ENCODE measurements around the gene ARID1B. TPM values are rescaled to one million over a fixed set of nuclear protein-coding genes. Genes with fewer than 3 reads are reported as not detected.

ARID1B gene
- total RNA-seq, 2 donors from 2014 or later, result 62.9 to 71.6 TPM

- Mint-ChIP-seq H3K4me3 (no peak overlapping the region), H3K9me3 (no peaks in the 10 kb centered on the region), H3K4me1 (ENCODE audit: low read depth) (peaks cover 80% of the 10 kb centered on the region), H3K36me3 (ENCODE audit: insufficient read depth in 2 of 2) (peaks cover 0 to 2% of the 10 kb centered on the region in 2 donors), H3K27me3 (ENCODE audit: low read depth) (no peaks in the 10 kb centered on the region), H3K27ac (no peak overlapping the region)
- ATAC-seq (replicated peaks in 1 of 2), result peak; percentile 97 to 99
- DNase-seq, result peak; percentile 32 to 46
Measured at GRCh38 chr6:156828280-156828703, 51.1 kb downstream of the ARID1B start.

- Mint-ChIP-seq H3K4me1 (ENCODE audit: low read depth) (peaks cover 66% of the 10 kb centered on the region), H3K36me3 (ENCODE audit: insufficient read depth in 2 of 2) (peaks cover 2% of the 10 kb centered on the region in 2 donors), H3K27me3 (ENCODE audit: low read depth) (no peaks in the 10 kb centered on the region), H3K4me3 (no peak overlapping the region), H3K9me3 (no peaks in the 10 kb centered on the region), H3K27ac (no peak overlapping the region)
- ATAC-seq (replicated peaks in 1 of 2), result no peak
- no peak for DNase-seq
Measured at GRCh38 chr6:156830126-156830525, 52.9 kb downstream of the ARID1B start.

GRCh38 chr6:156832231-156832647 is 55.1 kb downstream of the ARID1B start:
- peaks cover 49% of the 10 kb centered on the region for H3K4me1 Mint-ChIP-seq (ENCODE audit: low read depth)
- DNase-seq, result no peak
- no peaks in the 10 kb centered on the region for H3K9me3 Mint-ChIP-seq
- H3K36me3 Mint-ChIP-seq (ENCODE audit: insufficient read depth in 2 of 2), result peaks cover 4 to 6% of the 10 kb centered on the region in 2 donors
- no peak for ATAC-seq (replicated peaks in 1 of 2)
- no peak overlapping the region for H3K4me3 Mint-ChIP-seq
- H3K27me3 Mint-ChIP-seq (ENCODE audit: low read depth), result no peaks in the 10 kb centered on the region
- H3K27ac Mint-ChIP-seq, result no peak overlapping the region

DNA sequence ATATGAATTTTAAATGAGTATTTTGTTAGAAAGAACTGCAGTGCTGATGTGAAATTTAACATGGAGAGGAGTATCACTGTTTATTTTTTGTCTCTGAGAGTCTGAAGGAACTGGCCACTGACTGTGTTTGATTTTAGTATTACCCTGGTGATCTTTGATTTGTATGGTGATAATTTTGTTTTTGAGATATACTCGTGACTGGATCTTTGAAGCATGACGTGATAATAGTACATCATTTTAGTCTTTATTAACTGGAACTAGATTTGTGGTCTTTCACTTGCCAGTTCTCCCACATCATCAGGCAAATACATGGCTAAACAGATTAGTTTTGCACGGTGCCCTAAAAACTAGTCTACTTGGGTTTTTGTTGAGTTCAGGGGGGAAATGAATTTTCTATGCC is 55.5 kb downstream of the ARID1B start:
- H3K9me3 Mint-ChIP-seq, result no peaks in the 10 kb centered on the region
- ATAC-seq (replicated peaks in 1 of 2) (no peak), DNase-seq (no peak)
- H3K27ac Mint-ChIP-seq, result peak overlapping the region; percentile 3
- H3K4me3 Mint-ChIP-seq, result no peak overlapping the region
- H3K4me1 Mint-ChIP-seq (ENCODE audit: low read depth), result peaks cover 45% of the 10 kb centered on the region
- peaks cover 4 to 6% of the 10 kb centered on the region in 2 donors for H3K36me3 Mint-ChIP-seq (ENCODE audit: insufficient read depth in 2 of 2)
- no peaks in the 10 kb centered on the region for H3K27me3 Mint-ChIP-seq (ENCODE audit: low read depth)

GRCh38 chr6:156833755-156834154 is 56.6 kb downstream of the ARID1B start:
- H3K27me3 Mint-ChIP-seq (ENCODE audit: low read depth), result no peaks in the 10 kb centered on the region
- DNase-seq, result no peak
- H3K27ac Mint-ChIP-seq, result peak overlapping the region; percentile 63
- H3K4me1 Mint-ChIP-seq (ENCODE audit: low read depth), result peaks cover 34% of the 10 kb centered on the region
- H3K36me3 Mint-ChIP-seq (ENCODE audit: insufficient read depth in 2 of 2), result peaks cover 4 to 6% of the 10 kb centered on the region in 2 donors
- no peak overlapping the region for H3K4me3 Mint-ChIP-seq
- ATAC-seq (replicated peaks in 1 of 2), result no peak
- H3K9me3 Mint-ChIP-seq, result no peaks in the 10 kb centered on the region

- Mint-ChIP-seq H3K4me1 (ENCODE audit: low read depth) (peaks cover 38% of the 10 kb centered on the region), H3K4me3 (no peak overlapping the region), H3K27ac (no peak overlapping the region), H3K36me3 (ENCODE audit: insufficient read depth in 2 of 2) (peaks cover 2 to 3% of the 10 kb centered on the region in 2 donors), H3K27me3 (ENCODE audit: low read depth) (no peaks in the 10 kb centered on the region), H3K9me3 (no peaks in the 10 kb centered on the region)
- ATAC-seq (replicated peaks in 1 of 2) (no peak), DNase-seq (no peak)
Measured at GRCh38 chr6:156839129-156839528, 62.0 kb downstream of the ARID1B start.

GRCh38 chr6:156839591-156840001 is 62.4 kb downstream of the ARID1B start:
- no peak overlapping the region for H3K27ac Mint-ChIP-seq
- no peaks in the 10 kb centered on the region for H3K9me3 Mint-ChIP-seq
- H3K4me1 Mint-ChIP-seq (ENCODE audit: low read depth), result peaks cover 43% of the 10 kb centered on the region
- H3K27me3 Mint-ChIP-seq (ENCODE audit: low read depth), result no peaks in the 10 kb centered on the region
- DNase-seq, result no peak
- H3K4me3 Mint-ChIP-seq, result no peak overlapping the region
- peaks cover 2 to 3% of the 10 kb centered on the region in 2 donors for H3K36me3 Mint-ChIP-seq (ENCODE audit: insufficient read depth in 2 of 2)
- ATAC-seq (replicated peaks in 1 of 2), result no peak

GRCh38 chr6:156840136-156840535 is 63.0 kb downstream of the ARID1B start:
- Mint-ChIP-seq H3K9me3 (no peaks in the 10 kb centered on the region), H3K4me3 (no peak overlapping the region), H3K27ac (peak overlapping the region; percentile 32), H3K4me1 (ENCODE audit: low read depth) (peaks cover 48% of the 10 kb centered on the region), H3K36me3 (ENCODE audit: insufficient read depth in 2 of 2) (peaks cover 2 to 3% of the 10 kb centered on the region in 2 donors), H3K27me3 (ENCODE audit: low read depth) (no peaks in the 10 kb centered on the region)
- DNase-seq (no peak), ATAC-seq (replicated peaks in 1 of 2) (no peak)

GRCh38 chr6:156840606-156841005 is 63.4 kb downstream of the ARID1B start:
- ATAC-seq (replicated peaks in 1 of 2) (peak; percentile 32 to 76), DNase-seq (no peak)
- peaks cover 53% of the 10 kb centered on the region for H3K4me1 Mint-ChIP-seq (ENCODE audit: low read depth)
- no peaks in the 10 kb centered on the region for H3K27me3 Mint-ChIP-seq (ENCODE audit: low read depth)
- peak overlapping the region; percentile 1 for H3K27ac Mint-ChIP-seq
- peaks cover 2 to 3% of the 10 kb centered on the region in 2 donors for H3K36me3 Mint-ChIP-seq (ENCODE audit: insufficient read depth in 2 of 2)
- no peaks in the 10 kb centered on the region for H3K9me3 Mint-ChIP-seq
- peak overlapping the region in 1 of 2 donors; percentile 18 for H3K4me3 Mint-ChIP-seq

DNA sequence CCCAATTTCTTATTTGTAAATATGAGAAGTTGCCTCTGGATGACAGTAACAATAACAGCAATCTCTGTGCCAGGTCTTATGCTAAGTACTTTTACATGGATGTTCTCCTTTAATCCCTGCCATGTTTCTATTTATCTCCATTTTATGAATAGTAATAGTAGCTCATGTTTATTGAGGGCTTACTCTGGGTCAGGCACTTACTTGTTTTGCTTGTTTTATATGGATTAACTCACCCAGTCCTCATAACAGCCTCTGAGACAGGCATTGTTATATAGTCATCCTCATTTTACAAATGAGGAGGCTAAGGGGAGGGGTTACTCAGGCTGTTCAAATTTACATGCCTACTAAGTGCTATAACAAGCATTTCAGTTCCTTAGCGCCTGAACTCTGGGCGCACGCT is 64.3 kb downstream of the ARID1B start:
- Mint-ChIP-seq H3K9me3 (no peaks in the 10 kb centered on the region), H3K27ac (no peak overlapping the region), H3K27me3 (ENCODE audit: low read depth) (no peaks in the 10 kb centered on the region), H3K36me3 (ENCODE audit: insufficient read depth in 2 of 2) (no peaks in the 10 kb centered on the region), H3K4me1 (ENCODE audit: low read depth) (peaks cover 57% of the 10 kb centered on the region), H3K4me3 (no peak overlapping the region)
- ATAC-seq (replicated peaks in 1 of 2) (no peak), DNase-seq (no peak)

DNA sequence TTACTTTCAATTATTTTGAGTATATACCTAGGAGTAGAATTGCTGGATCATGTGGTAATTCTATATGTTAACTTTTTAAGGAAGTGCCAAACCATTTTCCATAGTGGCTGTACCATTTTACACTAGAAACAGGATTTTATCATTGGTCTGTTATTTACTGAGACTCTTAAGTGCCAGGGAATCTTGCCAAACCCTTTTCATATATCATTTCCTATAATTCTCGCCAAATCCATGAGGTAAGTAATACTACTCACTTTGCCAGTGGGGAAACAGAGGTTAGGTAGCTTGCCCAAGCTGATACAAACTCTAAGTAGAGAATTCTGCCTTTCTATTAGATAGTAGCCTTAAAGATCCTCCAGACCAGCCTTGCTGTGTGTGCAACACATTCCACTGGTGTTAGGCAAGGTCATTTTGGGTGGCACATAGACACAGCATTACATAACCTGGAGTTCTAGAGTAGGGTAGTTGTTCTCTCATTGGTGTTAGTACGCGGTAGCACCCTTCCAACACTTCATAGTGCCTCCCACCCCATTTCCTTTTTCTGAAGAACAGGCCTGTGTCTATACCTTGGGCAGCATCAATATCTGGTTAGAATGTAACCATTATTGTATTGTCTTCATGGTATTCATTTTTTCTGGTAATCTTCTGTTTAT is 65.5 kb downstream of the ARID1B start:
- no peaks in the 10 kb centered on the region for H3K27me3 Mint-ChIP-seq (ENCODE audit: low read depth)
- peaks cover 0 to 2% of the 10 kb centered on the region in 2 donors for H3K36me3 Mint-ChIP-seq (ENCODE audit: insufficient read depth in 2 of 2)
- H3K4me3 Mint-ChIP-seq, result no peak overlapping the region
- H3K9me3 Mint-ChIP-seq, result no peaks in the 10 kb centered on the region
- DNase-seq, result no peak
- H3K27ac Mint-ChIP-seq, result no peak overlapping the region
- ATAC-seq (replicated peaks in 1 of 2), result no peak
- peaks cover 62% of the 10 kb centered on the region for H3K4me1 Mint-ChIP-seq (ENCODE audit: low read depth)

DNA sequence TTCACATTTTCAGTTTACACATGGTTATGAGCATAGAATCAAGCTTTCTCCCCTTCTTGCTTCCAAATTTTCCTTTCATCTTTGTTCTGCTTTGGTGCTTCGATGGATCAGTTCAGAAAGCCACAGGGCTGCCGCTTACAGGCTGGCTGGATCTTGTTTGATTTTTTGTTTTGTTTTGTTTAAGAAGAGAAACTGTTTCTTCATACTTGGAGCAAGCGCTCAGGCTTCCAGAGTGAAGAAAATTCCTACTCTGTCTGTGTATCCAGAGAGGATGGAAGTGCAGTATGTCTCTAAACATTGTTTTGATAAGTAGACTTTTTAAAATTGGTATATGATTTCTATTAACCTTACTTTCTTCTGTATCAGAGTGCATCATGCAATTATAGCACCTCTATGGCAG is 66.9 kb downstream of the ARID1B start:
- H3K27me3 Mint-ChIP-seq (ENCODE audit: low read depth), result no peaks in the 10 kb centered on the region
- peaks cover 0 to 2% of the 10 kb centered on the region in 2 donors for H3K36me3 Mint-ChIP-seq (ENCODE audit: insufficient read depth in 2 of 2)
- ATAC-seq (replicated peaks in 1 of 2) (no peak), DNase-seq (no peak)
- H3K4me3 Mint-ChIP-seq, result no peak overlapping the region
- no peak overlapping the region for H3K27ac Mint-ChIP-seq
- peaks cover 74% of the 10 kb centered on the region for H3K4me1 Mint-ChIP-seq (ENCODE audit: low read depth)
- H3K9me3 Mint-ChIP-seq, result no peaks in the 10 kb centered on the region

DNA sequence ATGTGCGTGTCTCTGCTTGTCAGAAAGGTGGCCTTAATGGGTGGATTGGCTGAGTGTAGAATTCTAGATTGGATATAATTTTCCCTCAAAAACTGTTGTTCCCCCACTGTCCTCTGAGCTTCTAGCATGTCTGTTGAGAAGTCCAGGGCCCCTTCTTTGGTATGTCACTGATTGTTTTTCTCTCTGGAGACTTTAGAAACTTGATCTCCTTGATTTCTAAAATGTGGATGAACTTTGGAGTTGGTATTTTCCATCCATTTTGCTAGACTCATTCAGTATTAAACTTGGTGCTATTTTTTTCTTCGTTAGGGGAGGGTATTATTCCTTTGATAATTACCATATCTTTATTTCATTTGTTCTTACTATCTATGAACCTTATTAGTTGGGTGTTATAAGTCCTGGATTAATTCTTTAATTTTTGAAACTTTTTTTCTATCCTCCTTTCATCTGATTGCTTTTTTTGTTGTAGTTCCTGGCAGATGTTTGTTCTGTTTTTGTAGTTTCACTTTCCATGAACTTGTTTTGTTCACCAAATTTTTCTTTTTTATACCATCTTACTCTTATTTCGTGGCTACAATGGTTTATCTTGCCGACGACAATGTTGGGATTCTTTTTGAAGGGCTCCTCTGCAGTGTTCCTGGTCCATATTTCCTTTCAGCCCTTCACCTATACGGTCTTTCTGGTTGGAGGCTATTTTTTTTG is 68.4 kb downstream of the ARID1B start:
- ATAC-seq (replicated peaks in 1 of 2) (no peak), DNase-seq (no peak)
- Mint-ChIP-seq H3K9me3 (no peaks in the 10 kb centered on the region), H3K27ac (peak overlapping the region; percentile 85), H3K4me1 (ENCODE audit: low read depth) (peaks cover 71% of the 10 kb centered on the region), H3K27me3 (ENCODE audit: low read depth) (no peaks in the 10 kb centered on the region), H3K36me3 (ENCODE audit: insufficient read depth in 2 of 2) (peaks cover 0 to 2% of the 10 kb centered on the region in 2 donors), H3K4me3 (peak overlapping the region in 1 of 2 donors; percentile 54)
